Prostate gland (tissue), 2 donors: ENCODE data around the gene USP15.

Source experiments
- POLR2A ChIP-seq: fragments of 450-650 bp; IDR thresholded peaks from one replicate; pipeline ENCODE4 v1.6.1; 2016; ENCODE audit warnings: antibody characterized with exemption, mild to moderate bottlenecking
- POLR2AphosphoS5 ChIP-seq: sonication (generic); formaldehyde crosslinking; IDR thresholded peaks from one replicate; pipeline ENCODE4 v1.6.1; 2017; ENCODE audit warnings: antibody characterized with exemption
- TF ChIP-seq, protein P1 (sequence below), 4 experiments: fragments of 200-600 bp in 2 of 4; fragments of 450-650 bp in 2 of 4; sonication (generic) in 2 of 4; IDR thresholded peaks; 1 replicate in 3 of 4; 2 replicates in 1 of 4; pipeline ENCODE4 v1.5.1; 2016 to 2019; ENCODE audit warnings: antibody characterized with exemption in 4 of 4, mild to moderate bottlenecking in 2 of 4, moderate library complexity in 2 of 4

GRCh38 chr12:62335057-62335456 lies 74.9 kb downstream of the USP15 start:
- TF ChIP-seq, protein P1, sequence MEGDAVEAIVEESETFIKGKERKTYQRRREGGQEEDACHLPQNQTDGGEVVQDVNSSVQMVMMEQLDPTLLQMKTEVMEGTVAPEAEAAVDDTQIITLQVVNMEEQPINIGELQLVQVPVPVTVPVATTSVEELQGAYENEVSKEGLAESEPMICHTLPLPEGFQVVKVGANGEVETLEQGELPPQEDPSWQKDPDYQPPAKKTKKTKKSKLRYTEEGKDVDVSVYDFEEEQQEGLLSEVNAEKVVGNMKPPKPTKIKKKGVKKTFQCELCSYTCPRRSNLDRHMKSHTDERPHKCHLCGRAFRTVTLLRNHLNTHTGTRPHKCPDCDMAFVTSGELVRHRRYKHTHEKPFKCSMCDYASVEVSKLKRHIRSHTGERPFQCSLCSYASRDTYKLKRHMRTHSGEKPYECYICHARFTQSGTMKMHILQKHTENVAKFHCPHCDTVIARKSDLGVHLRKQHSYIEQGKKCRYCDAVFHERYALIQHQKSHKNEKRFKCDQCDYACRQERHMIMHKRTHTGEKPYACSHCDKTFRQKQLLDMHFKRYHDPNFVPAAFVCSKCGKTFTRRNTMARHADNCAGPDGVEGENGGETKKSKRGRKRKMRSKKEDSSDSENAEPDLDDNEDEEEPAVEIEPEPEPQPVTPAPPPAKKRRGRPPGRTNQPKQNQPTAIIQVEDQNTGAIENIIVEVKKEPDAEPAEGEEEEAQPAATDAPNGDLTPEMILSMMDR (IDR thresholded peaks at IDR 0.05), result no peak
- TF ChIP-seq POLR2AphosphoS5 (no peak), POLR2A (no peak)
